Keratinocyte (primary cell): ENCODE measurements around the gene RNASE8.

Experiments used
- CTCF ChIP-seq, 3 experiments: IDR thresholded peaks in 1 of 3; conservative IDR thresholded peaks in 1 of 3; optimal IDR thresholded peaks in 1 of 3; 2 replicates in 2 of 3; 3 replicates in 1 of 3; pipeline versions ENCODE3 to v1.5.1; 2011; ENCODE audit warnings: low read length in 3 of 3, mild to moderate bottlenecking in 3 of 3, moderate library complexity in 2 of 3, control low read depth in 1 of 3, inconsistent platforms in 1 of 3; ENCODE audit not compliant: insufficient read depth in 2 of 3; ENCODE audit errors: extremely low read depth in 1 of 3
- EZH2 ChIP-seq: IDR thresholded peaks from one replicate; pipeline ENCODE4 v1.6.1; 2012; ENCODE audit warnings: inconsistent platforms, mild to moderate bottlenecking, low read length, moderate library complexity

- TF ChIP-seq CTCF (optimal IDR thresholded peaks at IDR 0.05 in 1 of 3, IDR thresholded peaks at IDR 0.05 in 1 of 3, conservative IDR thresholded peaks at IDR 0.05 in 1 of 3; ENCODE audit: extremely low read depth in 1 of 3, insufficient read depth in 2 of 3, low read length in 3 of 3) (no peak), EZH2 (no peak)
Observed at GRCh38 chr14:21038441-21039422, 18.9 kb upstream of the RNASE8 start.
